ENCODE results near the gene BMP2.

The BMP2 gene

DNA sequence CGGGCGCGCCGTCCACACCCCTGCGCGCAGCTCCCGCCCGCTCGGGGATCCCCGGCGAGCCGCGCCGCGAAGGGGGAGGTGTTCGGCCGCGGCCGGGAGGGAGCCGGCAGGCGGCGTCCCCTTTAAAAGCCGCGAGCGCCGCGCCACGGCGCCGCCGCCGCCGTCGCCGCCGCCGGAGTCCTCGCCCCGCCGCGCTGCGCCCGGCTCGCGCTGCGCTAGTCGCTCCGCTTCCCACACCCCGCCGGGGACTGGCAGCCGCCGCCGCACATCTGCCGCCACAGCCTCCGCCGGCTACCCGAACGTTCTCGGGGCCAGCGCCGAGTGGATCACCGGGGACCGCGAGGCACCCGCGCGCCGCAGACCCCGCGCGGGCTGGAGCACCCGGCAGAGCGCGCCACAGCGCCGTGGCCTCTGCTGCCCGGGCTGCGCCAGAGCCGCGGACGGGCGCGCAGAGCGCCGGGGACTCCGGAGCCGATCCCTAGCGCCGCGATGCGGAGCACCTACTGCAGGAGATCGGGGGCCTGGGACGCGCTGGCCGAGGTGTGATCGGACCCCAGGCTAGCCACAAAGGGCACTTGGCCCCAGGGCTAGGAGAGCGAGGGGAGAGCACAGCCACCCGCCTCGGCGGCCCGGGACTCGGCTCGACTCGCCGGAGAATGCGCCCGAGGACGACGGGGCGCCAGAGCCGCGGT is at the start of gene BMP2:
BMP2 (plus strand) TSS at position 151 of the 692 bp plus-strand sequence. CDS start 2,441 bp downstream, outside the sequence.
- no peak for DNase-seq (ENCODE audit: low read depth in 2 of 2)

DNA sequence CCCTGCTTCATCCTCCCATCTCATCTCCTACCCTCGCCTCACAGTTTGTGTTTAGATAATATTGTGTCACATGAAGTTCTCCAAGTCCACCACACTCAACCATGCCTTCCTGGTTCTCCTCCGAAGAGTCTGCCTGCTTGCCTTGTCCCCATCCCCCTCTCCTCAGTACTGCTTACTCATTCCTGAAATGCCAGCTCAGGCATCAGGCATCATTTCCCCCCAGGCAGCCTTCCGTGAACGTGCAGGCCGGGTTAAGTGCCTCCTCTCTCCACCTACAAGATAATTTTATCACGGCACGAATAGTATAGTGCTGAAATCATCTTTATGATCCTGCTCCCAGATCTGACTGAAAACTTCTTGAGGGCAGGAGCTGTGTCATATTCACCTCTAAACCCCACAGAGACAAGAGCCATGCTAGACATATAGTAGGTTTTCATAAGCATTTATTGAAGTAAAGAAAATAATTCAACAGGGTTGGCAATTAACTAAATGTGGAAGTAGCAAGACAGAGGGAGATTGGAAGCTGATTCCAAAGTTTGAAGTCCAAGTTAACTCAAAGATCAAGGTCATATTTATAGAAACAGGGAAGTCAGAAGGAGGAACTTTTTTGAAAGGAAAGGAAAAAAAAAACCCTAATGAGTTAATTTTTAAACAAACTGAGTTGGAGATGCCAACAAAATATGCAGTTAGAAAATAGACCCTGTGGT is 48.7 kb upstream of the BMP2 start:
- no peak for DNase-seq (ENCODE audit: low read depth in 2 of 2)

GRCh38 chr20:6719369-6719721 is 48.1 kb upstream of the BMP2 start:
- no peak for DNase-seq (ENCODE audit: low read depth in 2 of 2)

DNA sequence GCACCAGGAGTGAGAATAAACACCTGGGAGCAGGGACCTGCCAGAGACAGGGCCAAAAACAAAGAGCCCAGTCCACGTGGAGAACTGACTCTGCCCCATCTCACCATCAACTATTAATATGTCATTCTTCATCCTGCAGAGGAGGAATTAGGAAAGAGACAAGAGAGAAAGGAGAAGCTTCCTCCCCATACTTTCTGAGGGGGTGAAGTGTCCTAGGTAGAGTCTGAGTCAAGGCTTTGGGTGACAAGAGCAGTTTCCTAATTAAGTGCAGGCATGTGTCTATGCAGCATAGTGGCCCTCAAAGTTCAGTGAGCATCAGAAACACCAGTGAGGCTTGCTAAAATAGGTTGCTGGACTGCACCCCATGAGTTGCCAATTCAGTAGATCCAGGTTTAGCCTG is 40.7 kb upstream of the BMP2 start:
- no peak for DNase-seq (ENCODE audit: low read depth in 2 of 2)

GRCh38 chr20:6730672-6731328 is 36.7 kb upstream of the BMP2 start:
- no peak for DNase-seq (ENCODE audit: low read depth in 2 of 2)

- DNase-seq (ENCODE audit: low read depth in 2 of 2) = no peak
Measured at GRCh38 chr20:6732001-6732447, 35.5 kb upstream of the BMP2 start.

- no peak for DNase-seq (ENCODE audit: low read depth in 2 of 2)
Measured at GRCh38 chr20:6732851-6733250, 34.6 kb upstream of the BMP2 start.

DNA sequence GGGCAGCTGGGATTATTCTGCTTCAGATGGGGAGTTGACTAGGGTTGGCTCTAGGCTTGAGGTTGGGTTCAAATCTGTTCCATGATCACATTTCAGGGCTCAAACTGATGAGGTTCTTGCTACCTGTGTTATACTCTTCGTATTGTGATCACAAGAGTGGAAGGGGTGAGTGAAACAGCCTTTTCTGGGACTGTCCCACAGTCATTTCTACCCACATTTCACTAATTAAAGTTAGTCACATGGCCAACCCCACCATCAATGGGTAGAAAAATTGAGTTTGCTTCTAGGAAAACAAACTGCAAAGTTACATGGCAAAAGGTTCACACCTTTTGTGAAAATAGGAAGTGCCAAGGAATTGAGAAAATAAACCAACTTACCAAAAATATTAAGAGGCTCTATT is 33.5 kb upstream of the BMP2 start:
- DNase-seq (ENCODE audit: low read depth in 2 of 2) = no peak

- DNase-seq (ENCODE audit: low read depth in 2 of 2) = no peak
Measured at GRCh38 chr20:6735942-6736845, 31.3 kb upstream of the BMP2 start.

DNA sequence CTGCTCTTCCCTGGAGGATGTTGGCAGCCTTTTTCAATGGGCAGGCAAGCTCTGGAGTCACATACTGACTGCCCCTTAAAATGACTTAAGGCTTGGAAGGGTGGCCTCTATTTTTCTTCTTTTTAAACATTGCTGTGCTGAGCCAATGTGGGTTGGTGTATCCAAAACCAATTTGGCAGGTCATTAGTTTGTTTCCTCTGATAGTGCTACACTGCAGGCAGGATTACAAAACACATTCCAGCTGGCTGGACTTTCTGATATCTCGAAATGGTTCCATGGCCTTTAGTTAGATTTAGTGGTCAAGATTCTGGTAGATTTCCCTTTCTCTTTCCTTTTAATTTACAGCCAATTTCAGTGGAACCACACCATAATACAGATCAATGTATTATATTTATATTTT is 28.1 kb upstream of the BMP2 start:
- no peak for DNase-seq (ENCODE audit: low read depth in 2 of 2)

DNA sequence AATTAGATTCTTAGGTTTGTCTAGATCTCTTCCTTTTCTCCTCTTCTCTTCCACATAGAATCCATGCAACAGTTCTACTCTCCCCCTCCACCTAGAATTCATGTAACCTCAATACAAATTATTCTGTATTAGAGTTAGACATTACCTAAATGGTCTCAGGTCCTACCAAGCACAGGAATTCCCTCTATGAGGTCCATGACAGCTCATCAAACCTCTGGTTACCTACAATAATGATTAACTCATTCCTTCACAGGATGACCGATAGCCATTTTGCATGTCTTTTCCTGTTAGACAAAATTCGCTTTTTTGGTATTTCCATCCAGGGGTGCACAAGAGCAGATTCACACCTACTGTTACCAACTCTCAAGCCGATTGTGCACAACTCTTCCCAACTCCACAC is 27.4 kb upstream of the BMP2 start:
- no peak for DNase-seq (ENCODE audit: low read depth in 2 of 2)

GRCh38 chr20:6744180-6744579 is 23.3 kb upstream of the BMP2 start:
- DNase-seq (ENCODE audit: low read depth in 2 of 2) = no peak

DNA sequence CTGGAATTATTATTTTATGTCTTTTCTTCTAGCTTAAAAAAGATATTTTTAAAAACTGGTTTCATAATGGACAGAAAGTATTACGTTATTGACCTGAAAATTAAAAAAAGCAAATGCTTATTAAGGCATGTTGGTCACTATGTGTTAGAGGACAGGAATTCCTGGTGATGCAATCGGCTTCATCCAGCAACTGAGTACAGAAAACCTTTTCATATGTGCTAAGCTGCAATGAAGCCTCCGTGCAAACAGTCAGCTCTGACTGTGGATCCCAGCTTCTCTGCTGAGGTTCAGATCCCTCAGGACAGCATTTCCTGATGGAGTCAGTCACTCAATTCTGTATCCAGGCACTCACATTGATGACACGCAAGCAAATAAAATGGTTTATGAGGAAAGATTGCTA is 22.7 kb upstream of the BMP2 start:
- DNase-seq (ENCODE audit: low read depth in 2 of 2) = no peak

GRCh38 chr20:6746901-6747609 is 20.4 kb upstream of the BMP2 start:
- DNase-seq (ENCODE audit: low read depth in 2 of 2) = no peak

- DNase-seq (ENCODE audit: low read depth in 2 of 2) = no peak
Measured at GRCh38 chr20:6750438-6750837, 17.0 kb upstream of the BMP2 start.

- DNase-seq (ENCODE audit: low read depth in 2 of 2) = no peak
Measured at GRCh38 chr20:6756693-6757595, 10.5 kb upstream of the BMP2 start.

- no peak for DNase-seq (ENCODE audit: low read depth in 2 of 2)
Measured at GRCh38 chr20:6764619-6765018, 2.9 kb upstream of the BMP2 start.

DNA sequence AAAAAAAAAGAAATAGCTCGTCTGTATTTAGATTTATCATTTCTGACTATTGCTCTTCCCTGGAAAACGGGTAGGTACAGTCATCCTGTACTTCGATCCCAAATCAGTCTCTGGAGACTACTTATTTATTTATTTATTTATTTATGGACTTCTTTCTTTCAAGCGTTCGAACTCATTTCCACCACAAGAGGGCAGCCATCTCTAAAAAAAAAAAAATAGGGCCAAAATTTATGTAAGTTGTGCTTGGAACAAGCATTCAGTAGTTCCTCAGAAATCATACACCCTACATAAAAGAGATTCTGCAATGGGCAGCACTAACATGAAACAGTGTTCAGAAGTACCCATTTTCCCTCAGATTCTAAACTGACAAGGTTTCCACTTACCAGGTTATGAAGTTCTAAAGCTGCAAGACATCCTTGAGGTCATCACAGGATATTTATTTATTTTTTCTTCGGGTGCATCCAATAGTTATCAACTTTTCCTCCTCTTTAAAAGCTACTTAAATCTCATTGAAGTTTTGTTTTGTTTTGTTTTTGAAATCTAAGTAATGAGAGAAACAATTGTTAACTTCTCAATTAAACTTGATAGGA is 1.9 kb upstream of the BMP2 start:
- DNase-seq (ENCODE audit: low read depth in 2 of 2) = no peak

DNA sequence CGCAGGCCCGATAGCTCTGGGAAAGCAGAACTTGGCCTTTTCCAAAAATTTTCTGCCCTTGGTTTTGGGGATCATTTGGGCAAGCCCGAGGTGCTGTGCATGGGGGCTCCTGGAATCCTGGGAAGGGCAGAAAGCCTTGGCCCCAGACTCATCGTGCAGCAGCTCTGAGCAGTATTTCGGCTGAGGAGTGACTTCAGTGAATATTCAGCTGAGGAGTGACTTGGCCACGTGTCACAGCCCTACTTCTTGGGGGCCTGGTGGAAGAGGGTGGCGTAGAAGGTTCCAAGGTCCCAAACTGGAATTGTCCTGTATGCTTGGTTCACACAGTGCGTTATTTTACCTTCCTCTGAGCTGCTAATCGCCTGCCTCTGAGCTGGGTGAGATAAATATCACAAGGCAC is 1.1 kb upstream of the BMP2 start:
- DNase-seq (ENCODE audit: low read depth in 2 of 2) = no peak

GRCh38 chr20:6767126-6767535 is 355 bp upstream of the BMP2 start:
- no peak for DNase-seq (ENCODE audit: low read depth in 2 of 2)

Measured in stimulated activated CD4-positive, alpha-beta T cell treated with anti-CD3 and anti-CD28 coated beads, Interleukin-4, amount 100 ng/mL, for 48 hours (primary cell).